Upper lobe of left lung (tissue), 4 donors: ENCODE results near the gene ERGIC1.

Experiments used
- POLR2A ChIP-seq, 4 donors: fragments of 450-650 bp; IDR thresholded peaks; one replicate each; pipeline ENCODE4 v1.5.1; 2016 to 2017; ENCODE audit warnings: antibody characterized with exemption in 4 of 4, mild to moderate bottlenecking in 2 of 4
- TF ChIP-seq, protein P1 (sequence below), 6 experiments: fragments of 450-650 bp in 4 of 6; fragments of 200-600 bp in 2 of 6; sonication (generic) in 2 of 6; IDR thresholded peaks; one replicate each; pipeline ENCODE4 v1.5.1; 2016 to 2019; ENCODE audit warnings: antibody characterized with exemption in 6 of 6

DNA sequence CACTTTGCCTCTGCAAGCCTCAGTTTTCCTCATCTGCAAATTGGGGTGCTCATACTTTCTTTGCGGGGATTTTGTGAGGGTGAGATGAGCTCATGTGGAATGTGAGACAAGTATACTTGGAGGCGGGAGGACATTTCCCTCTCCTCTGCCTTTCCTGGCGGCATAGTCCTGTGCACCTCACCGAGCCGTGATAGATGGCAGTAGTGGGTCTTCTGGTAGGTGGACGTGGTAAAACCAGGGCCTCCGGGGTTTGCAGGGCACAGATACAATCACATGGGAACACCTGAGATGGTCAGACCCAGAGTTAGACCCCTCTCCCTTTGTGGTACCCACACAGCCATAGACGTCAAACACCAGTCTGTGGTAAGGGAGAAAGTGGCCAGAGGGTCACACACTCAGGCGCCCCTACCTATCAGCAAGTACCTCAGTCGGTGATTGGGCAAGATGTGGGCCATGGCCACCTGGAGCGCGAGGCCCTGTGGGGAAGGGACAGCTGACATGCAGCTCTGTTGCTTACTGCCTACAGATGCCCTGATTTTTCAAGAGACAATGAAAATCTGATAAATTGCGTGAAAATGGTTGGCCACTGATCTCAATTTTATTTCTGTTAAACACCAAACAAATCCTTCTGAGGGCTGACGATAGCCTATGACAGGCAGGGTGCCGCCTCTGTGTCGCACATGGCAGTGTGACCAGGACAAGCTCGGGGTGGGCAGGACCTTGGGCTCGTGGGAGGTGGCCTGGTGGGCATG is 9.9 kb downstream of the ERGIC1 start:
- TF ChIP-seq, protein P1, sequence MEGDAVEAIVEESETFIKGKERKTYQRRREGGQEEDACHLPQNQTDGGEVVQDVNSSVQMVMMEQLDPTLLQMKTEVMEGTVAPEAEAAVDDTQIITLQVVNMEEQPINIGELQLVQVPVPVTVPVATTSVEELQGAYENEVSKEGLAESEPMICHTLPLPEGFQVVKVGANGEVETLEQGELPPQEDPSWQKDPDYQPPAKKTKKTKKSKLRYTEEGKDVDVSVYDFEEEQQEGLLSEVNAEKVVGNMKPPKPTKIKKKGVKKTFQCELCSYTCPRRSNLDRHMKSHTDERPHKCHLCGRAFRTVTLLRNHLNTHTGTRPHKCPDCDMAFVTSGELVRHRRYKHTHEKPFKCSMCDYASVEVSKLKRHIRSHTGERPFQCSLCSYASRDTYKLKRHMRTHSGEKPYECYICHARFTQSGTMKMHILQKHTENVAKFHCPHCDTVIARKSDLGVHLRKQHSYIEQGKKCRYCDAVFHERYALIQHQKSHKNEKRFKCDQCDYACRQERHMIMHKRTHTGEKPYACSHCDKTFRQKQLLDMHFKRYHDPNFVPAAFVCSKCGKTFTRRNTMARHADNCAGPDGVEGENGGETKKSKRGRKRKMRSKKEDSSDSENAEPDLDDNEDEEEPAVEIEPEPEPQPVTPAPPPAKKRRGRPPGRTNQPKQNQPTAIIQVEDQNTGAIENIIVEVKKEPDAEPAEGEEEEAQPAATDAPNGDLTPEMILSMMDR (IDR thresholded peaks at IDR 0.05), result no peak
- TF ChIP-seq POLR2A (IDR thresholded peaks at IDR 0.05), result no peak
